SHP77 (cell line): Measurements from ENCODE around the gene CDC25B.

Experiments
- DNase-seq, 2 experiments: peaks; one replicate each; lab custom pipeline; 2025; lab: John Stamatoyannopoulos, UW

The CDC25B gene

GRCh38 chr20:3795511-3796468, at the start of gene CDC25B:
Gene CDC25B (plus strand): TSS chr20:3796310. CDS start chr20:3796532, 222 bp downstream.
- peak; percentile 96 to 98 for DNase-seq

- DNase-seq = no peak
Measured at GRCh38 chr20:3747471-3747870, 48.6 kb upstream of the CDC25B start.

GRCh38 chr20:3748073-3748472, 48.0 kb upstream of the CDC25B start:
- no peak for DNase-seq

- no peak for DNase-seq
Measured at GRCh38 chr20:3749087-3749688, 46.9 kb upstream of the CDC25B start.

- DNase-seq = peak; percentile 11 to 38
Measured at GRCh38 chr20:3749689-3750531, 46.2 kb upstream of the CDC25B start.

- no peak for DNase-seq
Measured at GRCh38 chr20:3751305-3751674, 44.8 kb upstream of the CDC25B start.

GRCh38 chr20:3751675-3752385, 44.3 kb upstream of the CDC25B start:
- no peak for DNase-seq

GRCh38 chr20:3752386-3752759, 43.7 kb upstream of the CDC25B start:
- no peak for DNase-seq

GRCh38 chr20:3753098-3753497, 43.0 kb upstream of the CDC25B start:
- DNase-seq = peak; percentile 55 to 58

- no peak for DNase-seq
Measured at GRCh38 chr20:3753501-3754275, 42.4 kb upstream of the CDC25B start.

- no peak for DNase-seq
Measured at GRCh38 chr20:3754276-3754630, 41.9 kb upstream of the CDC25B start.

- DNase-seq = no peak
Measured at GRCh38 chr20:3755269-3755668, 40.8 kb upstream of the CDC25B start.

GRCh38 chr20:3755814-3756480, 40.2 kb upstream of the CDC25B start:
- no peak for DNase-seq

GRCh38 chr20:3757268-3757667, 38.8 kb upstream of the CDC25B start:
- no peak for DNase-seq

GRCh38 chr20:3758566-3758965, 37.5 kb upstream of the CDC25B start:
- DNase-seq = no peak

- DNase-seq = no peak
Measured at GRCh38 chr20:3759316-3759823, 36.7 kb upstream of the CDC25B start.

GRCh38 chr20:3759884-3760283, 36.2 kb upstream of the CDC25B start:
- no peak for DNase-seq

- DNase-seq = no peak
Measured at GRCh38 chr20:3760655-3761348, 35.3 kb upstream of the CDC25B start.

- DNase-seq = no peak
Measured at GRCh38 chr20:3763671-3764601, 32.2 kb upstream of the CDC25B start.
